DMS79 (cell line): ENCODE data around the gene ADCY10.
A peak's percentile ranks its signal among the peaks of the same experiment; 100 is the strongest.
"Not testable (repeated sequence)": the region's sequence is repeated elsewhere in the genome, so short reads cannot be mapped to it uniquely, and the experiment has no call there.

Source experiments
- DNase-seq: peaks from one replicate; lab custom pipeline; 2025; lab: John Stamatoyannopoulos, UW

ADCY10 gene, protein sequence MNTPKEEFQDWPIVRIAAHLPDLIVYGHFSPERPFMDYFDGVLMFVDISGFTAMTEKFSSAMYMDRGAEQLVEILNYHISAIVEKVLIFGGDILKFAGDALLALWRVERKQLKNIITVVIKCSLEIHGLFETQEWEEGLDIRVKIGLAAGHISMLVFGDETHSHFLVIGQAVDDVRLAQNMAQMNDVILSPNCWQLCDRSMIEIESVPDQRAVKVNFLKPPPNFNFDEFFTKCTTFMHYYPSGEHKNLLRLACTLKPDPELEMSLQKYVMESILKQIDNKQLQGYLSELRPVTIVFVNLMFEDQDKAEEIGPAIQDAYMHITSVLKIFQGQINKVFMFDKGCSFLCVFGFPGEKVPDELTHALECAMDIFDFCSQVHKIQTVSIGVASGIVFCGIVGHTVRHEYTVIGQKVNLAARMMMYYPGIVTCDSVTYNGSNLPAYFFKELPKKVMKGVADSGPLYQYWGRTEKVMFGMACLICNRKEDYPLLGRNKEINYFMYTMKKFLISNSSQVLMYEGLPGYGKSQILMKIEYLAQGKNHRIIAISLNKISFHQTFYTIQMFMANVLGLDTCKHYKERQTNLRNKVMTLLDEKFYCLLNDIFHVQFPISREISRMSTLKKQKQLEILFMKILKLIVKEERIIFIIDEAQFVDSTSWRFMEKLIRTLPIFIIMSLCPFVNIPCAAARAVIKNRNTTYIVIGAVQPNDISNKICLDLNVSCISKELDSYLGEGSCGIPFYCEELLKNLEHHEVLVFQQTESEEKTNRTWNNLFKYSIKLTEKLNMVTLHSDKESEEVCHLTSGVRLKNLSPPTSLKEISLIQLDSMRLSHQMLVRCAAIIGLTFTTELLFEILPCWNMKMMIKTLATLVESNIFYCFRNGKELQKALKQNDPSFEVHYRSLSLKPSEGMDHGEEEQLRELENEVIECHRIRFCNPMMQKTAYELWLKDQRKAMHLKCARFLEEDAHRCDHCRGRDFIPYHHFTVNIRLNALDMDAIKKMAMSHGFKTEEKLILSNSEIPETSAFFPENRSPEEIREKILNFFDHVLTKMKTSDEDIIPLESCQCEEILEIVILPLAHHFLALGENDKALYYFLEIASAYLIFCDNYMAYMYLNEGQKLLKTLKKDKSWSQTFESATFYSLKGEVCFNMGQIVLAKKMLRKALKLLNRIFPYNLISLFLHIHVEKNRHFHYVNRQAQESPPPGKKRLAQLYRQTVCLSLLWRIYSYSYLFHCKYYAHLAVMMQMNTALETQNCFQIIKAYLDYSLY (N-terminal part only)

DNA sequence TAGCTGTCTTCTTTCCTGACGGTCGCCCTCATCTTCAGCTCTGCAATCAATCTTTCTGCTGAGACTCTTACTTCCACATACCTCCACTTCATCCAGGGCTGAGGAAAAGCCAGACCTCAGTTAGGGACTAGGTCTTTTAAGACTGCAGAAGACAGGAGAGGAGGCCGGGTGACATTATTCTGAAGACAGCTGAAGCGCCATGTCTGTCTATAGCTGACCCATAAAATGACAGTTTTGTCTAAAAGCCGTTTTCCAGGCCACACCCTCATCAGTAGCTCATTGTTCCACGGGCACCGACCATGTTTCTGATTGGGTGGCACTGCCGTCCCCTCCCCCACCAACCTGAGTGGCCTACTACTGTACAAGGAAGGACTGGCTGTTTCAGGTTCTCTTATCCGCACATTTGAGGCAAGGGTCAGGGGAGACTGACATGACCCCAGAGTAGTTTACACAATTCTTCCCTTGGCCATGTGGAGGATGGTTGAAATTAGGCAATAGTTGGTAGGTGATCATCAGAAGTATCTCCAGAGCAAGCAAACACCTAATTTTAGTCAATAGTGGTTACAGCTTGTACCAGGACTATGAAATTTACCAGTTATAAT lies at the start of gene ADCY10:
Gene ADCY10, minus strand, starts transcription at position 240 of the 602 bp plus-strand sequence. CDS start 8,994 bp downstream, outside the sequence.
- no peak for DNase-seq

DNA sequence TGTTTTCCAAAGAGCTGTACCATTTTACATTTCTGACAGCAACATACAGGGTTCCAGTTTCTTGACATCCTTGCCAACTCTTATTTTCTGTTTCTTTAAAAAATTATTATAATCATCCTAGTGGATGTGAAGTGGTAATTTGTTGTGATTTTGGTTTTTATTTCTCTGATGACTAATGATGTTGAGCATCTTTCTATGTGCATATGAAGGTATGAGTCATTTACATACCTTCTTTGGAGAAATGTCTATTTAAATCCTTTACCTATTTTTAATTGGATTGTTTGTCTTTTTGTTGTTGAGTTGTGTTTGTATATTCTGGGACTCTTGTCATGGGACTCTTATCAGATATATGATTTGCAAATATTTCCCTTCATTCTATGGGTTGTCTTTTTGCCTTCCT lies 43.8 kb upstream of the ADCY10 start:
- no peak for DNase-seq

DNA sequence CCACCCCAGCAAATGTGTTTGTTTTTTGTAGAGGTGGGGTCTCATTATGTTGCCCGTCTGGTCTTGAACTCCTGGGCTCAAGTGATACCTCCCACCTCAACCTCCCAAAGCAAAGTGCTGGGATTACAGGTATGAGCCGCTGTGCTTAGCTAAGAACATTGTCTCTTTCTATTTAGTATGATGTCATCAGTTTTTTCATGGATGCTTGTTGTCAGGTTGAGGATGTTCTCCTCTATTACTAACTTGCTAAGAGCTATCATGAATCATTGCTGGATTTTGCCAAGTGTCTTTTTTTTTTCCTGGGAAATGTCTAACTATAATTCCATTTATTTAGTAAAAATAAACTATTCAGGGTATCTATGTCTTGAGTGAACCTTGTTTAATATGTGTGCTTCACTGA lies 42.0 kb upstream of the ADCY10 start:
- no peak for DNase-seq

DNA sequence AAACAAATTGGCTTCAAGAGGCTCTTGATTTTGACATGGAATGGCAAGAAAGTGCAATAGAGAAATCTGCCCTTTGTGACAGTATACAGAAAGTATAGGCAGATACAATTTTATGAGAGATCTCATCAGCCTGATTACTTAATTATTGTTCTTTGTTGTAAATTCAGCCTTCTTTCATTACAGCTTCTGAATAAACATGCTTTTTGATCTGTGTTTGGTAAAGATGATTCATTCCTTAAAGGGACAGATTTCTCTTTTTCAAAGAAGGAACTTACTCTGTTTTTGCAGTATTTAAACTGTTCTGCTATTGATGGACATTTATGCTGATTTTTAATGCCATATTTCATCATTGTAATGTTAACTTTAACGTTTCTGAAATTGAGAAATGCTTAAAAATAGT lies 36.6 kb upstream of the ADCY10 start:
- no peak for DNase-seq

DNA sequence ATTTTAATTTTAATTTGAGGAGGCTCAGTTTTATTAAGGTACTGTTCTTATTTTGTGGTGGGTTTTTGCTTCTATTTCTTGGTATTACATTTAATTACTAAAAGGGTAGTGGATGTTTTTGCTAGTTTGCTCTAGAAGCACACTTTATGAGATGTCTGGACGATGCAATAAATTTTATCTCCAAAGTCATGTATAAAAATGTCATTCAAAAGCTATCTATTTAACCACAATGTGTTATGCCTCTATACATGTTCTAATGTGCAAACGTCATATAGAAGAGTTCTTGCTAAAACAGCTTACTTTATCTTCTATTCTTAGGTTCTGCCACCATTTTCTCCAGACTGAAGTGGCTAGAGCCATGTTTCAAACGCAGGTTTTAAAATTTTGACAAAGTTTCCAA lies 35.9 kb upstream of the ADCY10 start:
- DNase-seq = no peak

DNA sequence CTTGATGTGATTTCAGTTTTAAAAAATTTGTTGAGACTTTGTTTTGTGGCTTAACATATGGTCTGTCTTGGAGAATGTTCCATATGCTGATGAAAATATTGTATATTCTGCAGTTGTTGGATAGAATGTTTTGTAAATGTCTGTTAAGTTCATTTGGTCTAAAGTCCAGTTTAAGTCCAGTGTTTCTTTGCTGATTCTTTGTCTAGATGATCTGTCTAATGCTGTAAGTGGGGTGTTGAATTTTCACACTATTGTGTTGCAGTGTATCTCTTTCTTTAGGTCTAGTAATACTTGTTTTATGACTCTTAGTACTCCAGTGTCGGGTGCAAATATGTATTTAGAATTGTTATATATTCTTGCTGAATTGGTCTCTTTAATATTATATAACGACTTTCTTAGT lies 33.8 kb upstream of the ADCY10 start:
- DNase-seq = no peak

DNA sequence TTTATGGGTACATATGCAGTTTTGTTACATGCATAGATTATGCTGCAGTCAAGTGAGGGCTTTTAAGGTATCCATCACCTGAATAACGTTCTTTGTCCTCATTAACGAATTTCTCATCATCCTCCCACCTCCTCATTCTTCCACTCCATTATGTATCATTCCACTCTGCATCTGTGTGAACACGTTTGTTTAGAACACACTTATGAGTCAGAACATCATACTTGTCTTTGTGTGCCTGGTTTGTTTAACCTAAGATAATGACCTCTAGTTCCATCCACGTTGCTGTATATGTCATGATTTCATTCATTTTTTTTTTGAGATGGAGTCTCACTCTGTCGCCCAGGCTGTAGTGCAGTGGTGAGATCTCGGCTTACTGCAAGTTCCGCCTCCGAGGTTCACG lies 29.6 kb upstream of the ADCY10 start:
- no peak for DNase-seq

DNA sequence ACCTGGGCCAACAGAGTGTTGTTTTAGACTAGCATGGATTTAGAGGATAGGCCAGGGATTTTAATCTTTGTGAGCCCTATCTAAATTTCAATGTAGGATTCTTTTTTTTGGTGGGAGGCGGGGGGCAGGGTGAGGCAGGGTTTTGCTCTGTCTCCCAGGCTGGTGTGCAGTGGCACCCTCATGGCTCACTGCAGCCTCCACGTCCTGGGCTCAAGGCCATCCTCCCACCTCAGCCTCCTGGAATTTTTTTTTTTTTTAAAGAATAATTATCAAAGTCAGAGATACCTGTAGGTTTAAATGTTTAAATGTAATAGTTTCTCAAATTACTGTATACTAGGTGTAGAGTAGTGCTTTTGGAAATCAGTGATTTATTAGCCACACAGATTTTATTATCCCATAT lies 26.3 kb upstream of the ADCY10 start:
- no peak for DNase-seq

DNA sequence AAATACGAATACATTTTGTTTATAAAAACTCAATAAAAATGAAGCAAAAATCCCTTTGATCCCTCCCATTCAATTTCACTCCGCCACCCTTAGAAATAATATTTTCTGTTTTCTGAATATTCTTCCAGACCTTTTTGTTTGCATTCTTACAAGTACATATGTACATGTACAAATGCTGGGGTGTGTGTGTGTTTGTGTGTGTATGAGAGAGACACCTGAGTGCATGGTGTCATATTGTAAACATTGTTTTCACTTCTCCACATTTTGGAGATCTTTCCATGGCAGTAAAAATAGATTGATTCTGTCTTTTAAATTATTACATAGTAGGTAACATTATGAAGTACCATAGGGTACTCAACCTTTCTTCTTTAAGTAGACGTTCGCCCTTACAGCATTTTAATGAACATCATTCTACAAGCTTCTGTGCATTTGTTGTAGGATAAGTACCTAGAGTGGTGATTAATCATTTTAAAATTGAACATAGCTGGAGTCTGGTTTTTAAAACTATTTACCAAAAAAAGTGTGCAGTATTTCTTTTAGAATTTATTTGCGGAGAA lies 24.2 kb upstream of the ADCY10 start:
- DNase-seq = no peak

DNA sequence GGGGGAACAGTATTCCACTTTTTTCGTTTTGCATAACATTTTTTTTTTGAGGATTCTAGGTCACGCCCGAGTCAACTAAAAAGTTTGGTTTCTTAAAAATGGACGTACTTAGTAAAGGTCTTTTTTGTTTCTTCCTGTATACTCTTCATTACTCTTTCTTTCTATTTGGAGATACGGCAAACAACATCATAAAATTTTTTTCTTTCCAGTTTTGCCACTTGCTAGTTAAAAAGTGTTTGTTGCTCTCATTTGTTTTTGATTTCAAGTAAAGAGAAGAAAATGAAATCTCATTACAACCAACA lies 23.7 kb upstream of the ADCY10 start:
- no peak for DNase-seq

DNA sequence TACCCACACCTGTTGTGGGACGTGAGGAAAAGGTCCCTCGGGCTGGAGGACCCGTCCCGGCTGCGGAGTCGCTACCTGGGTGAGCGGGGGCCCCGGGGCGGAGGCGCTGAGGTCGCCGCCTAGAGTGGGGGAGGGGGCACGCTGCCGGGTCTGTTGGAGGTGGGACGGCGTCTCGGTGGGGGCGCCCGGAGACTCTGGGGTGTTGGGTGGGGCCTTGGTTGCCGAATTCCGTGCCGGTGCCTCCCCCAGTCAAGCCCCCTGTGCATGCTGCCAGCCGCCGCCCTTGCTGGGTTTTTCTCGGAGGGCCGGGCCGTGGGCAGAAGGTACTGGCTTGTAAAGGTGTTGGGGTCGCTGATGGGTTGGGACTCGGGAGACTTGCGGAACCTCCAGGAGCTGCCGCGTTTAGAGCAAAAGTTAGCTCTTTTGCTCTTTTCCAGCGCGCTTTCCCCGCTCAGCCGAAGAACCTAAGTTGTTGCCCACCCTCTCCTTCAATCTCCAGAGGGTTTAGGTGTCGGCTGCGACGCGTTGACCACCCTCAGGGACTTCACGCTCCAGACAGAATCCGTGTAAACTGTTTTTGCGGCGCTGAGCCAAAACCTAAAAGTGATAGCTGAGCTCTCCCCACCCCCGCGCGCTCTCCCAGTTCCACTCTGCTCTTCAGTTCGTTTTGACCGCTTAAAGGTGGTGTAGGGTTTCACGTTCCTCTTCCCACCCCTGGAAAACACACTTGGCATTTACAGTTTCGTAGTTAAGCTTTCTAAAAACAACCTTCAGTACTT lies 23.2 kb upstream of the ADCY10 start, which contains the start of gene MPC2:
Gene MPC2, minus strand, starts transcription at position 143 of the 779 bp plus-strand sequence. CDS start 1,231 bp downstream, outside the sequence.
- DNase-seq = peak; percentile 18

DNA sequence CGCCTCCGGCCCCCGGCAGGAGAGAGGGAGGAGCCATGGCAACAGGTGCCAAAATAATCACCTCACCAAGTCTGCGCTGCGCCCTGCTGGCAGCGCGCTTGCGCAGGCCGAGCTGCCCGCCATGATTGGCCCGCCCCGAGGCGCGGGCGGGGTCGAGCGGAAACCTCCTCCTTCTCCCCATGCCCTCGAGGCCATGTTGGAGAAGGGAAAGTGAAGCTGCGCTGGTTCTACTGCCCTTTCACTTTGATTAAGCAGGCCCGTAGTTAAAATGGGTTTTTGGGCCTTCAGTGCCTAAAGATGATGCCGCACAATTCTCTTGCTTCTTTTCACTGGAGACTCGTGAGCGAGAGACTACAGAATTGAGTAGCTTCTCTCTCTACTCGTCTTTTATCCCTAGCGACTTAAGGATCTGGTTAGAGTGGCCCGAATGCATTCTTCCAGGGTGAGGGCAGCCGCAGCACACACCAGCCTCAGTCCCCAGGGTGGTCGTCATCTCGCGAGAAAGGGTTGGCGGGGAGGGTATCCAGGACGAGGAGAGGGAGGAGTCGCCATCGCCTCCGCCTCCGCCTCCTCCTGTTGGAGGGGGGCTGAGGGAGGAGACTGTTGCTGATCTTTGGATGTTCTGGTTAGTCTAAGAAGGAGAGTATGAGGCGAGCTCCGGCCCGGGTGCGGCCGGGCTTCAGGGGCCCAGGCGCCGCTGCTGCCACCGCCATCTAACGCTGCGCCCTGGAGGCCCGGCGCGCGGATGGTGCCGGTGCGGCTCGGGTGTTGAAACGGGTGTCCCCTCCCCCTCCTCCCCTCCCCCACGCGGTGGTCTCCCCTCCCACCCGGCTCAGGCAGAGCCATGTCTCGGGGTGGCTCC lies 22.4 kb upstream of the ADCY10 start, which contains the start of gene DCAF6:
Gene DCAF6, plus strand, starts transcription at position 616 of the 862 bp plus-strand sequence. Its CDS starts 229 bp downstream, at position 845.
- DNase-seq = peak; percentile 95

DNA sequence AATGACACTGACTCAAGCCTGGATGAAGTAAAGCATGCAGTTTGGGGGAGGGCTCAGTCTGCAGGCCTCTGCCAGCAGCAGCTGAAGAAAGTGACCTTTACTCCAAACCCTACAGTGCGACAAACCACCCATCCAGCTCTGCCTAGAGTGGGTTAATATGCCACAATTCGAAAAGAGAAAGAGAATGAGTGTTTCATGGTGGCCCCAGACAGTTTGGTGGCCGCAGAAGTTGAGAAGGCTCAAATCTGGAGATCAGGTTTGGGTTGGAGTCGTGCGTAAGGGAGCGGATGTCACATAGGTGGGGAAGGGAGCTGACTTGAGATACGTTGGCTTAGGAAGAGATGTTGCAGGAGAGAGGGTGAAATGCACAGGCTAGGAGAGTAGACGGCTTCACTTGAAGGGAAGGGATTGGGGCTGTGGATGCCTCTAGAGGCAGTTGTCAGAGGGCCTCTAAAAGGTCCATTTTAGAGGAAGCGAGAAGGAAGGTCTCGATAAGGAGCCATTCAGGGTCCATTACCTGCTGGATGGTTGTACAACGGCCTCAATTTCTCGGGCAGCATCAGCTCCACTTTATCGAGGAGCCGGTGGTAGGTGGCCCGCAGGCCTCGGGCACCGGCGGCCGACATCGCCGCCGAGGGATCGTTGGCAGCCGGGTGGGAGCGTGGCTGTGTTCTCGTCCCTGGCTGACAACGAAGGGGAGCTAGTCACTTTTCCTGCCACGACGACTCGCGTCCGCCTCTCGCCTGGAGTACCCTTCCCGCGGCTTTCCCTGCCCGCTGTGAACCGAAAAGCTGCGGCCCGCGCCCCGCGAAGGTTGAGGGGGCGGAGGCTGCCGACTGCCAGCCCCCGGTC lies 21.5 kb upstream of the ADCY10 start:
- DNase-seq = peak; percentile 30

DNA sequence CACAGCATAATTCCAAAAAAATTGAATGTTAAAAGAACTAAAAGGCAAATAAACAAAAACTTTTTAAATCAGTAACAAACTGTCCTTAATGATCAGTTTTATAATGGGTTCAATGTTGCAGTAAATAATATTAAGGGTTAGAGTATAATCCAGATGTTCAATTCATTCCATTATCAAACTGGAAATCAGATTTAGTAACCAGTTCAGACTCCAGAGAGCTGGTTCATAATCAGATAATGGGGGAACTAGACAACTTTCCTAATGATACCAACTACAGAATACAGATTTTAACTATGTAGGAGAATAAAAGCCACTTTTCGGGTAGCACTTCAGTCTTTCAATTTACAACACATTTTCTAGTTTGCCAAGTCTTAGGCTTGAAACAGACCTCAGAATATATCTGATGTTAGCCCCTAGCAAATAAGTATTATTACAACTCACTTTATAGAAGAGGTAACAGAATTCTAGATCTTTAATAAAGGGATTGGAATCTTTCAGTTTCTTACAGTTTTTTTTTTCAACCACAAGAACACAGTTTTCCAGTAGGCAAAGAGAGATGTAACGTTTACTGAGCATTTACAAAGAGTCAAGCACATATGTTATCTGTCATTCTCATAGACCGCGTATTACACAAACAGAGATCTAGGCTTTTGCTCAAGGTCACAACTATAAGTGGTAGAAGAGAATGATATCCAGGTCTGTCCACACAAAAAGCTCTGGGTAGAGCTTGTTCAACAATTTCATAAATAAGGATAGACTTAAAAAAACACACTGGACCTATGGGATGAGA lies 20.7 kb upstream of the ADCY10 start:
- no peak for DNase-seq

DNA sequence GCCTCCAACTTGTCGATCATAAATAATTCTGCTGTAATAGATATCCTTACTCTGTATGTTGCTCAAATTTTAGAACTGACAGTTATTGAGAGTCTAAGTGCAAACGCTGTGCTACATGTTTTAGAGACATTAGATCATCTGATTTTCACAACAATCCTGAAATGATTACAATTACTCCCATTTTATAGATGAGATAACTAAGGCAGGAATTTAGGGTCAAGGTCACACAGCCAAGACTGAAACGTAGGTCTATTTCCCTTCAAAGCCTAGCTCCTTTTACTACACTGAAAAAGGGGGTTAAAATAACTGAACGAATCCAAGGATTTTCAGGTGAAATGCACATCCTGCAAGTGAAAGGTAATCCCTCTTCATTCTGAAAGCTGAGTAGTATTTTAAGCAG lies 19.9 kb upstream of the ADCY10 start:
- no peak for DNase-seq

DNA sequence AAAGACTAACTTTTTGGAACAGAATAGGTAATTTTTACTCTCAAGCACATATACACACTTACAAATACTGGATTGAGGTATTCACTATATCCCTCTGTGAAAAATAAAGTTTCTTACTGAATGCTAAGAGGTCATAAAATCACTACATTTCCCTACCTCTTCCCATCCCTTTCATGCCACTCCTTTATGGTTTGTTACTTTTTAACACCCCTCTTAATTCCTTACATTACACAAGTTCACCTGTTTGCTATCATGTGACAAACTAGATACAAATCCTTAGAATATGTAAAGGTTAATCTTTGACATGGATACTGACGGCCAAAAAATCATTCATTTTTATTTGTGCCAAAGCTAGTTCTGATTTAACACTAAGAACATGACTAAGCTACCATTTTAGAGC lies 15.8 kb upstream of the ADCY10 start:
- no peak for DNase-seq

DNA sequence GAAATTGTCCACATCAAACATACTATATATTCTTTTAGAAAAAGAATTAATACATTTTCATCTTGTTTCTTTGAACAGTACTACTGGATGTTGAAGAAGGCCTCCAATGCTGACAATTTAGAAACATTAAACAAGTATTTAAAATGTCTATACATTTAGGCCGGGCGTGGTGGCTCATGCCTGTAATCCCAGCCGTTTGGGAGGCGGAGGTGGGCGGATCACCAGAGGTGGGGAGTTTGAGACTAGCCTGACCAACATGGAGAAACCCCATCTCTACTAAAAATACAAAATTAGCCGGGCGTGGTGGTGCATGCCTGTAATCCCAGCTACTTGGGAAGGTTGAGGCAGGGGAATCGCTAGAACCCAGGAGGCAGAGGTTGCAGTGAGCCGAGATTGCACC lies 15.0 kb upstream of the ADCY10 start:
- not testable (repeated sequence) for DNase-seq

DNA sequence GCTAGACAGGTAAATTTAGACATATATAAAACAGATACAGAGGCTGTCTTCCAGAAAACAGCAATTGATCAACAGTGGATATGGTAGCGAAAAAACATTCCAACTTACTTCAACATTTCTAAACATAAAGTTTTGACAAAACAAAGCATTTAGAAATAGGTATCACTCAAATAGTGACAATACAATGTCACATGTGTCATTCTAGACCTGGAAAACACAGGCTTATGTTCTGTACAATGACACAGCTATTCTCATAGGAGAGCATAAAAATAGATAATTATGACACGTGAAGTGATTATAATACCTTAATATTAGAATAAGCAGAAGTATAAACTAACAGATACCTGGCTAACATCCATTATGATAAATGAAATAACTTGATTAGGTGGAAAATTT lies 14.5 kb upstream of the ADCY10 start:
- no peak for DNase-seq
